IPS DF 4.7 (cell line): ENCODE data around the gene KIF3A.

ENCODE experiments used
- DNase-seq: peaks from one replicate; pipeline ENCODE4 v3.0.0-alpha.2; 2013; ENCODE audit warnings: low spot score; ENCODE audit errors: extremely low read depth

KIF3A gene

GRCh38 chr5:132753135-132753987, 16.0 kb upstream of the KIF3A start:
- DNase-seq, result no peak

GRCh38 chr5:132752581-132753125, 15.3 kb upstream of the KIF3A start:
- DNase-seq, result no peak

GRCh38 chr5:132751971-132752580, 14.7 kb upstream of the KIF3A start:
- DNase-seq, result no peak

- no peak for DNase-seq
Observed at GRCh38 chr5:132751444-132751843, 14.1 kb upstream of the KIF3A start.

- DNase-seq, result no peak
Observed at GRCh38 chr5:132750471-132751230, 13.3 kb upstream of the KIF3A start.

- DNase-seq, result no peak
Observed at GRCh38 chr5:132749506-132749905, 12.2 kb upstream of the KIF3A start.

GRCh38 chr5:132748522-132749000, 11.2 kb upstream of the KIF3A start:
- no peak for DNase-seq

GRCh38 chr5:132747616-132748440, 10.5 kb upstream of the KIF3A start:
- DNase-seq, result no peak

GRCh38 chr5:132746954-132747615, 9.7 kb upstream of the KIF3A start, which contains the start of gene CCNI2:
Gene CCNI2 (plus strand): TSS chr5:132747426. CDS start chr5:132747496, 70 bp downstream.
- no peak for DNase-seq

- no peak for DNase-seq
Observed at GRCh38 chr5:132746592-132746953, 9.2 kb upstream of the KIF3A start.

GRCh38 chr5:132744659-132745058, 7.3 kb upstream of the KIF3A start:
- no peak for DNase-seq

GRCh38 chr5:132742626-132743025, 5.3 kb upstream of the KIF3A start:
- no peak for DNase-seq

- DNase-seq, result no peak
Observed at GRCh38 chr5:132742158-132742557, 4.8 kb upstream of the KIF3A start.

- no peak for DNase-seq
Observed at GRCh38 chr5:132739232-132739631, 1.9 kb upstream of the KIF3A start.

- no peak for DNase-seq
Observed at GRCh38 chr5:132737982-132738681, 786 bp upstream of the KIF3A start.

GRCh38 chr5:132734687-132735086, 2.7 kb downstream of the KIF3A start:
- no peak for DNase-seq

- no peak for DNase-seq
Observed at GRCh38 chr5:132733499-132734148, 3.7 kb downstream of the KIF3A start.

- DNase-seq, result no peak
Observed at GRCh38 chr5:132729896-132730295, 7.5 kb downstream of the KIF3A start.

GRCh38 chr5:132725745-132726144, 11.6 kb downstream of the KIF3A start:
- DNase-seq, result no peak
